Endothelial cell of umbilical vein (primary cell): ENCODE data around the gene RPE. TPM values are rescaled to one million over a fixed set of nuclear protein-coding genes. Genes with fewer than 3 reads are reported as not detected.

Experiments used
- BruUV-seq: library from RNA; stranded (reverse); fragments of 400-500 nt; replicated peaks from 2 replicates; lab custom pipeline; 2021; lab: Mats Ljungman, UMichigan
- CTCF ChIA-PET: fragments of 300-600, 350-600 bp; sonication (Branson Sonifier 250); formaldehyde crosslinking; loops from one replicate; lab custom pipeline; 2021; ENCODE audit warnings: antibody characterized with exemption, inconsistent platforms; lab: Charles Lee
- POLR2A ChIA-PET: fragments of 300-600, 350-600 bp; sonication (Branson Sonifier 250); formaldehyde crosslinking; loops from one replicate; lab custom pipeline; 2021; ENCODE audit warnings: antibody characterized with exemption, inconsistent platforms; lab: Charles Lee
- DNase-seq: peaks from one replicate; pipeline ENCODE4 v3.0.0-alpha.2; 2011; ENCODE audit warnings: low read depth, low spot score
- FAIRE-seq: peaks from 2 replicates; lab custom pipeline; 2011; peaks lifted over from hg19 to GRCh38; lab: Jason Lieb, UNC
- H2AFZ ChIP-seq: 2 replicates; pipeline ENCODE4 v1.6.0; 2012; ENCODE audit warnings: low read depth, low read length, control low read depth, inconsistent platforms
- H3K27ac ChIP-seq: 2 replicates; pipeline ENCODE4 v1.5.1; 2011; ENCODE audit warnings: low read depth, mild to moderate bottlenecking, control low read depth, low read length, moderate library complexity; ENCODE audit not compliant: insufficient read depth
- H3K27me3 ChIP-seq, 2 experiments: 2 replicates each; pipeline versions ENCODE4 v1.6.0 to v1.6.1; 2011; ENCODE audit warnings: low read length in 2 of 2, mixed read lengths in 1 of 2; ENCODE audit not compliant: control insufficient read depth in 2 of 2, insufficient read depth in 2 of 2
- H3K36me3 ChIP-seq, 2 experiments: 2 replicates in 1 of 2; 3 replicates in 1 of 2; pipeline ENCODE4 v1.5.1; 2011; ENCODE audit warnings: low read length in 2 of 2, mild to moderate bottlenecking in 1 of 2, moderate library complexity in 1 of 2; ENCODE audit not compliant: control insufficient read depth in 2 of 2, insufficient read depth in 2 of 2; ENCODE audit errors: extremely low read depth in 1 of 2
- H3K4me1 ChIP-seq: 3 replicates; pipeline ENCODE4 v1.5.1; 2011; ENCODE audit warnings: mild to moderate bottlenecking, low read length; ENCODE audit not compliant: control insufficient read depth, insufficient read depth; ENCODE audit errors: extremely low read depth
- H3K4me2 ChIP-seq: 2 replicates; pipeline ENCODE4 v1.6.1; 2011; ENCODE audit warnings: low read length, control low read depth, mixed read lengths; ENCODE audit not compliant: insufficient read depth
- H3K4me3 ChIP-seq, 3 experiments: fragments of 200-600 bp in 1 of 3; sonication (generic), shearing (Covaris generic) in 1 of 3; replicated peaks in 1 of 3; 2 replicates each; pipeline ENCODE4 v1.5.1; 2011 to 2016; ENCODE audit warnings: control low read depth in 3 of 3, low read length in 3 of 3, mild to moderate bottlenecking in 2 of 3, inconsistent platforms in 1 of 3, low read depth in 1 of 3, moderate library complexity in 1 of 3; ENCODE audit not compliant: insufficient read depth in 1 of 3
- H3K79me2 ChIP-seq: 2 replicates; pipeline ENCODE4 v1.6.0; 2012; ENCODE audit warnings: low read length, inconsistent platforms; ENCODE audit not compliant: control insufficient read depth, insufficient read depth
- H3K9ac ChIP-seq: replicated peaks from 2 replicates; pipeline ENCODE3; 2011; ENCODE audit warnings: low read length, control low read depth; ENCODE audit not compliant: insufficient read depth; ENCODE audit errors: extremely low read depth
- H3K9me1 ChIP-seq: replicated peaks from 3 replicates; pipeline ENCODE4 v1.6.0; 2011; ENCODE audit warnings: mild to moderate bottlenecking, low read length; ENCODE audit not compliant: control insufficient read depth, insufficient read depth; ENCODE audit errors: extremely low read depth
- H3K9me3 ChIP-seq: replicated peaks from 2 replicates; pipeline ENCODE4 v1.5.1; 2012; ENCODE audit warnings: low read length, inconsistent platforms; ENCODE audit not compliant: control insufficient read depth, insufficient read depth
- H4K20me1 ChIP-seq: replicated peaks from 2 replicates; pipeline ENCODE3; 2011; ENCODE audit warnings: mild to moderate bottlenecking, low read length; ENCODE audit not compliant: control insufficient read depth, insufficient read depth; ENCODE audit errors: extremely low read depth
- EZH2 ChIP-seq: IDR thresholded peaks from 2 replicates; pipeline ENCODE4 v1.6.1; 2012; ENCODE audit warnings: borderline replicate concordance, low read depth, mild to moderate bottlenecking, moderate library complexity, low read length, inconsistent platforms; ENCODE audit not compliant: severe bottlenecking
- FOS ChIP-seq: IDR thresholded peaks from 2 replicates; pipeline ENCODE4 v1.6.1; 2011; ENCODE audit warnings: mild to moderate bottlenecking, low read length, moderate library complexity, borderline replicate concordance; ENCODE audit not compliant: insufficient read depth
- MAX ChIP-seq: IDR thresholded peaks from 2 replicates; pipeline ENCODE4 v1.6.1; 2011; ENCODE audit not compliant: insufficient read depth, insufficient read length
- MYC ChIP-seq: IDR thresholded peaks from one replicate; pipeline ENCODE4 v1.6.1; 2011; ENCODE audit warnings: mild to moderate bottlenecking, low read depth, low read length
- dilution Hi-C: fragments of 300-500 bp; cut with MboI; formaldehyde crosslinking; loops from one replicate; pipeline ENCODE4 v1.15.0; 2019; ENCODE audit warnings: low sequenced_read_pairs; ENCODE audit not compliant: extremely low pct_ligation_motif_present
- intact Hi-C: fragments of 100-400 bp; cut with micrococcal nuclease; formaldehyde crosslinking; loops from one replicate; pipeline ENCODE4 v1.10.0; 2022
- polyA plus RNA-seq, 4 experiments: library from polyadenylated mRNA; depleted of rRNA in 3 of 4; stranded (reverse) in 3 of 4; unstranded in 1 of 4; fragments of >200 nt; gene quantifications; 2 replicates each; pipeline versions ENCODE4 v1.2.1 to v1.2.3, GENCODE V29; 2011 to 2012; ENCODE audit warnings: missing spikeins in 1 of 4
- total RNA-seq: library from RNA; stranded (reverse); gene quantifications from 2 replicates; pipeline ENCODE4 v1.2.3, GENCODE V29; 2021

RPE gene
- total and polyA plus RNA-seq, 2 donors (not counting 3 experiments of a cell fraction or from before 2014, with no cell fraction given), result 60.7 to 97.4 TPM

DNA sequence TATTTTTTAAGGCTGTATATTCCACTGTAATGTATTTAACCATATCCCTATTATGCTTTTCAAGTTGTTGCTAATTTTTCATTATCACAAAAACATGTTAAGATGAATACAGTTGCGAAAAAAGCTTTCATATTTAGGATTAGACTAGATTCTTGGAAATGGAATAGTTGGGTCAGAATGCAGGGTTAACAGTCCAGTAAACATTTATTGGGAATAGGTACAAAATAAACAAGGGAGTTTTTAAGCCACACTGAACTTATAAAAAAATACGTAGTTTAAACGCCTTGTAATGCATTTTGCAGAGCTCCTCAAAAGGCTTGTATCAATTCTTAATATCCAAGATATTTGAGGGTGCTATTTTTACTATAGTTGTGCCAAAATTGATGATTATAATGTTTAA, 35.6 kb downstream of the RPE start:
- DNase-seq (no peak), FAIRE-seq (no peak)
- no TSS peak for BruUV-seq
- no peak overlapping the region for H3K4me3 ChIP-seq
- H3K27ac ChIP-seq, result no peak overlapping the region
- no peaks in the 10 kb centered on the region for H3K36me3 ChIP-seq
- no peaks in the 10 kb centered on the region for H3K9me1 ChIP-seq
- ChIA-PET CTCF (interaction anchor here (1.1 to 1.8 kb wide), 2 partner anchors 10 to 161 kb away, joined by 3 to 4 read pairs; no protein-coding TSS in a partner anchor), POLR2A (no interaction called here)
- no peak overlapping the region for H3K4me2 ChIP-seq
- H3K27me3 ChIP-seq, result no peaks in the 10 kb centered on the region
- H3K9ac ChIP-seq, result no peak overlapping the region
- H2AFZ ChIP-seq, result no peak overlapping the region
- no peaks in the 10 kb centered on the region for H3K79me2 ChIP-seq
- intact Hi-C loops (no loop called here), dilution Hi-C loops (no loop called here)
- no peak for TF ChIP-seq MAX
- TF ChIP-seq EZH2, result no peak
- no peaks in the 10 kb centered on the region for H4K20me1 ChIP-seq
- no peaks in the 10 kb centered on the region for H3K4me1 ChIP-seq
- no peaks in the 10 kb centered on the region for H3K9me3 ChIP-seq

DNA sequence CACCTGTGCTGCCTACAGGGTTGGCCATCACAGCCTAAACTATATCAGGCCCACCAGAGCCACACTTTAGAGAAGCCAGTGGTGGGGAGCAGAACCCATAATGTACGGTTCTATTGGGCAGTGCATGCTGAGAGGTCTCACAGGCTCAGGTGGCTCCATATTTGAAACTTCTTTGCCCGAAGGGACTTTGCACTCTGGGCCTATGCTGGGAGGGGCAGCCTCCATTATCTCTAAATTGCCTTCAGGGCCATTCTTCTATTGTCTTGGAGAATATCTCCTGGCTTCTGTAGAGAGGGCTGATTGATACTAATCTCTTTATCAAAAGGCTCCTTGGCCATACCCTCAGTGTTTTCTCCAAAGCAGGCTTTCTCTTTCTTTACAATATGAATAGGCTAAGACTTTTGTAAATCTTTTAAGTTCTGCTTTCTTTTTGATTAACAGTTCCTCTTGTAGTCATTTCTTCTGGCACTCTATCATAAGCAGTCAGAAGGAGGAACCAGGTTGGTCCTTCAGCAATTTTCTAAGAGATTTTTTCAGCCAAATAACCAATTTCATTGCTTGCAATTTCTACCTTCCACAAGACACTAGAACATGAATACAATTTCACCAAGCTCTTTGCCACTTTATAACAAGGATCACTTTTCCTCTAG, 44.5 kb downstream of the RPE start:
- DNase-seq, result no peak

More for the DNA sequence above, 44.5 kb downstream of the RPE start:
- Histone ChIP-seq H4K20me1 (no peaks in the 10 kb centered on the region), H3K9ac (no peak overlapping the region), H3K4me3 (no peak overlapping the region), H3K9me1 (no peaks in the 10 kb centered on the region), H3K36me3 (no peaks in the 10 kb centered on the region), H3K79me2 (no peaks in the 10 kb centered on the region), H3K9me3 (no peaks in the 10 kb centered on the region), H3K27ac (no peak overlapping the region), H3K4me1 (no peaks in the 10 kb centered on the region), H3K27me3 (no peaks in the 10 kb centered on the region), H2AFZ (no peak overlapping the region), H3K4me2 (no peak overlapping the region)
- ChIA-PET POLR2A (no interaction called here), CTCF (no interaction called here)
- dilution Hi-C loops, result no loop called here
- TF ChIP-seq MAX, result no peak
- no peak for TF ChIP-seq MYC
- TF ChIP-seq FOS, result no peak
- FAIRE-seq, result no peak
- no TSS peak for BruUV-seq
- intact Hi-C loops, result no loop called here
